ENCODE data around the gene SMAD6. TPM values are rescaled to one million over a fixed set of nuclear protein-coding genes. Genes with fewer than 3 reads are reported as not detected.

Gene SMAD6
- total and polyA plus RNA-seq, 2 experiments from 2014 or later, result 26.6 to 35.4 TPM

DNA sequence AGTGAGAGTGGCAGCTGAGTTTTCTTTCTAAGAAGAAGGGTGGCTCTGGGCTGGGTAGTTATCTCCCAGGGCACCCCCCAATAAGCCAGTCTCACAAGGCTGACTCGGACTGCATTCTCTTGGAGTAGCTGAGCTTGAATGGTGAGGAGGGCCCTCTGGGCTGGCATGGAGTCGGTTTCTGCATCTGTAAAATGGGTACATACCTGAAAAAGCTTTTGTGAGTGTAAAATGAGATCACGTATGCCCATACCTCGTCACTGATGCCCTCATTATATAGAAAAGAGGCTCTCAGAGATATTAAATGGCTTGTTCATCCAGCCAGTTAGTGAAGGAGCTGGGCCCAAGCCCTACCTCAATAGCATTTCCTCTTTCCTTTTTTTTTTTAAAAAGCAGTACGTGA lies 41.2 kb downstream of the SMAD6 start:
- Histone ChIP-seq H3K9me3 (ENCODE audit: low read depth) (no peaks in the 10 kb centered on the region), H3K4me1 (ENCODE audit: insufficient read depth) (peaks cover 51% of the 10 kb centered on the region), H3K79me2 (peaks cover 99% of the 10 kb centered on the region), H3K27ac (no peak overlapping the region), H2AFZ (no peak overlapping the region), H4K20me1 (ENCODE audit: insufficient read depth, poor library complexity, severe bottlenecking) (peaks cover 89% of the 10 kb centered on the region), H3K4me2 (no peak overlapping the region), H3K27me3 (no peaks in the 10 kb centered on the region), H3K36me3 (replicated peaks; ENCODE audit: insufficient read depth, low read depth) (no peaks in the 10 kb centered on the region), H3K4me3 (no peak overlapping the region), H3K9me2 (replicated peaks; ENCODE audit: insufficient read depth) (no peaks in the 10 kb centered on the region)
- no peak for DNase-seq (ENCODE audit: low spot score)
- no peak for TF ChIP-seq EZH2phosphoT487 (IDR thresholded peaks at IDR 0.05; ENCODE audit: low read depth, severe bottlenecking, unreplicated experiment)
- TF ChIP-seq EZH2 (IDR thresholded peaks at IDR 0.05; ENCODE audit: borderline replicate concordance), result no peak
- TF ChIP-seq, protein P1, sequence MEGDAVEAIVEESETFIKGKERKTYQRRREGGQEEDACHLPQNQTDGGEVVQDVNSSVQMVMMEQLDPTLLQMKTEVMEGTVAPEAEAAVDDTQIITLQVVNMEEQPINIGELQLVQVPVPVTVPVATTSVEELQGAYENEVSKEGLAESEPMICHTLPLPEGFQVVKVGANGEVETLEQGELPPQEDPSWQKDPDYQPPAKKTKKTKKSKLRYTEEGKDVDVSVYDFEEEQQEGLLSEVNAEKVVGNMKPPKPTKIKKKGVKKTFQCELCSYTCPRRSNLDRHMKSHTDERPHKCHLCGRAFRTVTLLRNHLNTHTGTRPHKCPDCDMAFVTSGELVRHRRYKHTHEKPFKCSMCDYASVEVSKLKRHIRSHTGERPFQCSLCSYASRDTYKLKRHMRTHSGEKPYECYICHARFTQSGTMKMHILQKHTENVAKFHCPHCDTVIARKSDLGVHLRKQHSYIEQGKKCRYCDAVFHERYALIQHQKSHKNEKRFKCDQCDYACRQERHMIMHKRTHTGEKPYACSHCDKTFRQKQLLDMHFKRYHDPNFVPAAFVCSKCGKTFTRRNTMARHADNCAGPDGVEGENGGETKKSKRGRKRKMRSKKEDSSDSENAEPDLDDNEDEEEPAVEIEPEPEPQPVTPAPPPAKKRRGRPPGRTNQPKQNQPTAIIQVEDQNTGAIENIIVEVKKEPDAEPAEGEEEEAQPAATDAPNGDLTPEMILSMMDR (IDR thresholded peaks at IDR 0.05; ENCODE audit: poor library complexity), result no peak
- 96% methylated on average over 5 of the region's 5 CpGs for WGBS (ENCODE audit: low lambda C conversion rate, missing lambda C conversion rate)

DNA sequence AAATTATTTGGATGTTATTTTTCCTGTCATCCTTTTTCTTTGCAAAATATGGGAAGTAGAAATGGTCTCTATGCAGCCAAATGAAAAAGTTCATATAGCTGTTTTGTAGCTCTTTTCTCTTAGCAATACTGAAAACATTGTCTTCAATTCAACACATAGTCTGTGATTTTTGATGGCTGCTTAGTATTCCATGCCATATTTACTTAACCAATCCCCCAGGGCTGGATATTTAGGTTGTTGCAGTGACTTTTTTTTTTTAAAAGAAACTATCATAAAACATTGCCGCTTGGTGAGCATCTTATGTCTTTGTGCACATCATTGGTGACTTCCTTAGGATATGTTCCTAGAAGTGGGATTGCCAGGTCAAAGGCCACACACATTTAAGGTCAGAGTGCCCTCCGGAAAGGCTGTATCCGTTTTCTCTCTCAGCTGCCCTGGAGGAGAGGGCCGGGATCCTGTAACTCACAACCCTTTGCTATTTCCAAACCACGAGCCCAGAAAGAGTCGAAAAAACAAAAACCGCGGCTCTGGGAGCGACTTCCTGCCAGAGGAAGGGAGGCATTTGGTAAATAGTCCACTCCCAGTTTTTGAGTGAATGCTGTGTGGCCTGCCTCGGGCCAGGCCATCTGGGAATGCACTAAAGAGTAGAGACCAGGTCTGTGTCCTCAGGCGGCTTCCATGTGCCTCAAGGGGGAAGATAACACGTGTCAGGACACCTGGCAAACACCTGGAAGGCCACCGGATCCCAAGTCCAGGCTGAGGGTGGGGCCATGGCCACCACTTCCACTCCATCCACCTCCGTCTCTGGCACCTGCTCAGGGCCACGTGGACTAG lies 41.9 kb downstream of the SMAD6 start:
- Histone ChIP-seq H3K27me3 (no peaks in the 10 kb centered on the region), H3K27ac (no peak overlapping the region), H4K20me1 (ENCODE audit: insufficient read depth, poor library complexity, severe bottlenecking) (peaks cover 89% of the 10 kb centered on the region), H3K4me1 (ENCODE audit: insufficient read depth) (peaks cover 58% of the 10 kb centered on the region), H3K36me3 (replicated peaks; ENCODE audit: insufficient read depth, low read depth) (no peaks in the 10 kb centered on the region), H2AFZ (no peak overlapping the region), H3K9me3 (ENCODE audit: low read depth) (no peaks in the 10 kb centered on the region), H3K9me2 (replicated peaks; ENCODE audit: insufficient read depth) (no peaks in the 10 kb centered on the region), H3K79me2 (peaks cover 99% of the 10 kb centered on the region), H3K4me3 (no peak overlapping the region), H3K4me2 (no peak overlapping the region)
- TF ChIP-seq EZH2phosphoT487 (IDR thresholded peaks at IDR 0.05; ENCODE audit: low read depth, severe bottlenecking, unreplicated experiment) (no peak), EZH2 (IDR thresholded peaks at IDR 0.05; ENCODE audit: borderline replicate concordance) (no peak)
- TF ChIP-seq, protein P1 (IDR thresholded peaks at IDR 0.05; ENCODE audit: poor library complexity), result no peak
- WGBS (ENCODE audit: low lambda C conversion rate, missing lambda C conversion rate), result 82% methylated on average over 15 of the region's 15 CpGs
- no peak for DNase-seq (ENCODE audit: low spot score)

DNA sequence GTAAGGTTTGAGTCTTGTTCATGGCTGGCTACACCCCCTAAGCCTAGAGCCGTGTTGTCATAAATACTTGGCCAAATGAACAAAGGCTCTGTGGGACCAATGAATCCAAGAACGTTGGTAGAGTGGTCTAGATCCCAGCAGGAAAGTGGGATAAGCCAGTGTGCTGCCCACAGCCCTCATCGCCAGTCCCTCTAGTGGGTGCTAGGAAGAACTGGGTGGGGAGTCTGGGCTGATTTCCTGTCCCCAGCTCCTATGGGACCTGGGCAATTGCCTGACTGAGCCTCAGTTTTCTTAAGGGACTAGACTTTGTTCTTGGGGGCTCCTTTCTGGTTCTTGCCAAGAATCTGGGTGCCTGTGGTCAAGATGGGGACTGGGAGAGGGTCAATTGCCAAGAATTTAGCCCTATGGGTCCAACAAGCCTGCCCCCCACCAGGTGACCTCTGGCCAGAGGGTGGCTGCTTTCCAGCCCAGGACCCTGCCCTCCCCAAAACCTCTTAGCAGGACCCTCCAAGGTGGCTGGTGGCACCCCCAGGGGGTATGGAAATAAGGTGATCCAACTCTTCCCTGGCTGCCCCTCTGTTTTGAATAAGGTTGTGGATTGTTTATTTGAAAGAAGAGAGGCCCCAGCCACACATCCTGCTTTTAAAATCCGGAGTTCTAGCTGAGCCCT lies 42.7 kb downstream of the SMAD6 start:
- no peaks in the 10 kb centered on the region for H3K36me3 ChIP-seq (replicated peaks; ENCODE audit: insufficient read depth, low read depth)
- TF ChIP-seq, protein P1 (IDR thresholded peaks at IDR 0.05; ENCODE audit: poor library complexity), result no peak
- no peak for TF ChIP-seq EZH2phosphoT487 (IDR thresholded peaks at IDR 0.05; ENCODE audit: low read depth, severe bottlenecking, unreplicated experiment)
- no peak for TF ChIP-seq EZH2 (IDR thresholded peaks at IDR 0.05; ENCODE audit: borderline replicate concordance)
- H3K79me2 ChIP-seq, result peaks cover 99% of the 10 kb centered on the region
- H3K27me3 ChIP-seq, result no peaks in the 10 kb centered on the region
- H2AFZ ChIP-seq, result no peak overlapping the region
- 77% methylated on average over 4 of the region's 4 CpGs for WGBS (ENCODE audit: low lambda C conversion rate, missing lambda C conversion rate)
- peaks cover 64% of the 10 kb centered on the region for H3K4me1 ChIP-seq (ENCODE audit: insufficient read depth)
- H3K9me3 ChIP-seq (ENCODE audit: low read depth), result no peaks in the 10 kb centered on the region
- H3K4me2 ChIP-seq, result peak overlapping the region; percentile 57
- no peak overlapping the region for H3K4me3 ChIP-seq
- peaks cover 87% of the 10 kb centered on the region for H4K20me1 ChIP-seq (ENCODE audit: insufficient read depth, poor library complexity, severe bottlenecking)
- no peak for DNase-seq (ENCODE audit: low spot score)
- H3K9me2 ChIP-seq (replicated peaks; ENCODE audit: insufficient read depth), result no peaks in the 10 kb centered on the region
- H3K27ac ChIP-seq, result peak overlapping the region; percentile 27

Data from hepatocyte (in vitro differentiated cells).